Stimulated activated CD4-positive, alpha-beta T cell treated with anti-CD3 and anti-CD28 coated beads, Interleukin-1b, Interleukin-23, amount 100 ng/mL, for 1 hour (primary cell): ENCODE data around the gene HHAT.

ENCODE experiments used
- DNase-seq, 2 donors: peaks; one replicate each; pipeline ENCODE4 v3.0.0-alpha.2; 2020; ENCODE audit warnings: low read depth in 2 of 2

HHAT gene

DNA sequence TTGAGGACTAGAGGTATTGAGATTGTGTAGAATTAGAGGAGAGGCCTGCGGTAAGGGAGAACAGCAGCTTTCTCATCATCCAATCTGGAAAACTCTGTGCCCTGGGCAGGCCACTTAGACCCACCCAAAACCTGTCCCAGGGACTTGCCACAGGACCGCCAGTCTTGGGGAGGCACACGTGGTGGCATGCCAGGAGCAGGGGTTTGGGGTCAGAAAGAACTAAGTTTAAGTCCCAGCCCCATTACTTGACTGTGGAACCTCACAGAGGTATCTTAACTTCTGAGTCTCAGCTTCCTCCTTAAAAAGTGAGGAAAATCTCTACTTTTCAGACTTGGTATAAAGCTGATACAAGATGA is 356.6 kb downstream of the HHAT start:
- DNase-seq, result no peak

DNA sequence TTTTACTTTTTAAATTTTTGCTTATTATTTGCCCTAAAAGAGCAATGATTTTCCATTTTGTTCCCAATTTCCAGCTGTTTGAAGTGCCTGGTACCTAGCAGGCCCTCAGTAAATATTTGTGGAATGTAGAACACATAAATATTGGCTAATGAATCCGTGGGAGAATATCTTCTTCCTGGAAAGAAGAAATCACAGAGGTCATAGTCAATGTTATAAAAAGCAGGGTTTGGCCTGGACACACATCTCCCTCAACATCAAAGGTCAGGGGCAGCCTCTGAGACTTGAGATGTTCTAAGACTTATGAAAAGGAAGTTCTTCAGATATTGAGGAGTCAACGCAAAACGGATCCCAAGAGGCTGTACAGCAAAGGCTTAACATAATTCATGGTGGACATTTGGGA is 358.1 kb downstream of the HHAT start:
- no peak for DNase-seq

DNA sequence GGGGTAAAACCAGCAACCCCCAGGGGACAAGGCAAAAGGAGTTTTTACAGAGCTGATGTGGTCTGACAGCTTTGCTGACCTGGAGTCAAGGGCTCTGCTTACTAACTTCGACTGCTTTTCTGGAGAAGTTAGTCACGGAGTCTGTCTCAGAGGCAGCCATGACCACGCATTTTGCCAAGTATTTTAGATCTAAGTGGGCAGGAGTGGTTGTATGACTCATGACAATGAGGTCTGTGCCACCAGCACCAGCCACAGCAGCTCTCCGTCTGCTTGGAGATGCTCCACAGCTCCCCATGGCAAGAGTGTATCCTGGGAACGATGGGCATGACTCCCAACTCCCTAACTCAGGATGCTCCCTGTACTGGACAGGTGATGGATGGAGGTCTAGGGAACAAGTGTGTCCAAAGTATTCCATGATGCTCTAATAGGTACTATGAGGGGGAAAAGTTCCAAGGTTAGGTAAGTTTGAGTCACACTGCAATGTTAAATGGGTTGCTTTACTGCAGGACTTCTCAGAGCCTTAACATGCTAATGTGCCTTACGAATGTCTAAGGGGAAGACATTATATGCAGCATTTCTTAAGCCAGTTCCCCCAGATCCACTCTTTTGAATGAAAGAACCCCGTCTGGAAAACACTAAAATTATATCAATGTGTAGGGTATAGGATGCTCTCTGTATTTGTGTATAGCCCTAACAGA is 359.0 kb downstream of the HHAT start:
- DNase-seq, result no peak

DNA sequence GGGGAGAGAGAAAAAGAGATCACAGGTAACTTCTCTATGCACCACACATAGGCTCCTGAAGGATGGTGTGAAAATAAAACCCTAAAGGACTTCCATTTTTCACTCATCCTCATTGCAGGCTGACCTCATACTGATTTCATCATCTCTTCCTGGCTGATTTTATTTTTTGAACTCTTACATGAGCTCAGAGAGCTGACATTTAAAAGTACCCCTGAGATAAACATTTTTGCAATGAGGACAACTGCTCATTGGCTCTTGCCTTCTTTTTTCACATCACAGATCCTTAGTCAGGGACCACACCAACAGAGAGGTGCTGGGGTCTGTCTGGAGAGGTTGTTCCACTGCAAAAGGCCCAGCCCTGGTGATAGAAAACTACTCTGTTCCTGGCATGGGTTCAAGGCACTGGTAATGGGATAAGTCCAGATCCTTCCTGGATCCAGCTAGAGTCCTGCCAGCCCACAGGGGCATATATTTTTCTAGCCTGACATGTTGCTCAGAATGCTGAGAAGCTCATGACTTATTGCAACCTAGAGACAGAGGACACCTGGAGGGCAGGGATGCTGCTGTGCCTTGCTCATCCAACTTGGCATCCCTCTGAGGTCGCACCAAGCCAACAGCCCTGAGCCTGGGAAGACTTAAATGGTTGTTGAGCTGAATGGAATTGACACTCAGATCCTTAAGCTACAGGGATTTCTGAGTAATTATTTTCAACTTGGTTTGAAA is 360.0 kb downstream of the HHAT start:
- DNase-seq, result no peak

DNA sequence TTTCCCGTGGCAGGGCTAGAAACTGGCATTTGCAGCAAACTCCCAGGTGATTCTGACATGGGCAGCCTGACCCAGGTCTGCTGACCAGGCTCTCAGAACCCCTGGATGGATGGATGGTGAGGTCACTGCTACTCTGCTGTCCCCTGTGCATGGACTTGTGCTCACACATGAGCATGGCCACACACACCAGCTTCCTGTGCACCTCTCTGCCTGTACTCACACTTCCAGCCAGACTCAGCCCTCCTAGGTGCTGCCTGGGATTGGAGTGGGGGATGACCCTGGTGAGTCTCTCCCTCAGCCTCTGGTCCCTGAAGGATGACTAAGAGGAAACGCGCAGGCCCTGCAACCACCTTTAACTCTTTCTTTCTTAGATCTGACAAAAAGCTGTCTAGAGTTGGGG is 361.1 kb downstream of the HHAT start:
- DNase-seq, result no peak

DNA sequence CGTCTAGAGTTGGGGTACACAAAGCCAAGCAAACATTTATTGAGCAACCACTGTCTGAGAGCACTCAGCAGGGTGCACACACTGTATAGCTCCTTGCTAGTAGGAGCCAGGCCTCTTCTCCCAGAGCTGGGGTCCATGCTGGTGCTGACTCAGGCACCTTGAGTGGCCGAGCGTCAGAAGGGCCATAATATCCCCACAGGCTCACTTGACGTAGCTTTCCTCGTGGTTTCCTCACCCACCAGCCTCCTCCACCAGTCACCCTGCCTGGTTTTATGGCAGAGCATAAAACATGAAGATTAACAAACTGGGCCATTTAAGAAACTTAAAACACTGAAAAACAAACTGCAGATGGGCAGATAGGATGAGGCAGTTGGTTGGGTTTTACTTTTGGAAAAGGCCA is 361.5 kb downstream of the HHAT start:
- DNase-seq, result no peak

DNA sequence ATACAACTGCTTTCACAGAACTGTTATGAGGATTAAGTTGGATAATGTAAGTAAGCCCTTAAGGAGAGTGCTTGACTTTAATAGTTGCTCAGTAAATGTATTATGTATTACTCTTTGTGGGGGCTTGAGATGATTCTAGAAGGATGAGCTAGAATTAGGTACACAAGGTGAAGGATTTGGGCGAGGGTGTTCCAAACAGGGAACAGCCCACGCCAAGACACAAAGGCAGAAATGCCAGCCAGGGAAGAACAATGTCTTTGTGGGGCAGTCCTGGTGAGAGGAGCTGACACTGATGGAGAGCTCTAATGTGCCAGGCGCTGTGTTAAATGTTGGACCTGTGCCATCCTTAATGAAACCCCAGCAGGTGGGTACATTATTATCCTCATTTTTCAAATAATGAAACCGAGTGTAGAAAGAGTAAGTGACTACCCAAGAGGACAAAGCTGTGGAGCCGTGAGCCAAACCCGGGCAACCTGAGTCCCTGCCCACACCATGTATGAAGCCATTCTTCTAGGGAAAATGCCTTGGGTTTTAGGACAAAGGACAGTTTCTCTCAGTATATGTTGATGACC is 362.4 kb downstream of the HHAT start:
- no peak for DNase-seq

DNA sequence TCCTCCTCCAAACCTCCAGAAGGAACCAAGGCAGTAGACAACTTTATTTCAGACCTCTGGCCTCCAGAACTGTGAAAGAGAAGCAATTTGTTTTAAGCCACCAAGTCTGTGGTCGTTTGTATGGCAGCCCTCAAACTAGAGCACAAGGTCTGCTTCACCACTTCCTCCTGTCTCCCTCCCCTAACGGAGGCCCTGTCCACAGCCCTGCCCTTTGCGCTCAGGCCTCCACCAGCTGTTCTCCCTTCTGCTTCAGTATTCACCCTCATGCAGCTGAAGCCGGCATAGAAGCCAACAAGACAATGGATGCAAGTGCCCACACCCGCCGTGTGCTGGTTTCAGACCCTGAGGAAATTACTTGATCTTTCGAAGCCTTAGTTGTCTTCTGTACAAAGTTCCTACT is 364.1 kb downstream of the HHAT start:
- no peak for DNase-seq

DNA sequence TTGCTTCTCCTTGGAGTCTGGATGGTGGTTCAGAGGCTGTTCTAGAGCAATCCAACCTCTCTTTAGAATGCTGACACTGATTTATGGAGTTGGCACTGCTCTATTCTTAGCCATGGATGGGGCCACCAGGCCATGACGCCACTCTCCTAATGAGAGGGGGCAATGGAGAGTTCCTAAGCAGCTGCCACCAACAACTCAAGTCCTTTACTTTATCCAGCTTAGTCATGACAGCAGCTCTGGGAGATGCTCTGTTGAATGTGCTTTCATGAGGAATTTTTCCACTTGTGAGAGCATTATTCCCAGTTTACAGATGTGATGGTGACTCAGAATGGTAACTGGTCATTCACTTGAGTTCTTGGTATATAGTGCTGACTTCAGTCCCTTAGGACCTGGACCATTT is 366.3 kb downstream of the HHAT start:
- DNase-seq, result no peak

DNA sequence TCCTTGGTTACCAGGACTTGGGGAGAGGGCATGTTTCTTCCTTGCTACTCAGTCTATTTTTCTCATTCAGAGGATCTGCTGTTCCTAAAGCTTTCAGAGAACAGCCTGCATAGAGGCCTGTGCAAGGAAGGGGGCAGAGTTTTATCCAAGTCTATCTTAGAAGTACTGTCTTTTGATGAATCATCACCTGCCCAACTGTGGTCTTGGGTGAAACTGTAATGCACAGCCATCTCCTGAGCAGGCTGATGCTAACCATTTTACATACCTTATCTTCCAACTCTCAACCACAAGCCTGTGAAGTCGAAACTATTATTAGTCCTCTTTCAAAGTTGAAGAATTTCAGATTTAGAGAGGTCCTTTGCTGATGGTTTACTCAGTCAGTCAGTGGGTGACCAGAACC is 368.0 kb downstream of the HHAT start:
- DNase-seq, result no peak

DNA sequence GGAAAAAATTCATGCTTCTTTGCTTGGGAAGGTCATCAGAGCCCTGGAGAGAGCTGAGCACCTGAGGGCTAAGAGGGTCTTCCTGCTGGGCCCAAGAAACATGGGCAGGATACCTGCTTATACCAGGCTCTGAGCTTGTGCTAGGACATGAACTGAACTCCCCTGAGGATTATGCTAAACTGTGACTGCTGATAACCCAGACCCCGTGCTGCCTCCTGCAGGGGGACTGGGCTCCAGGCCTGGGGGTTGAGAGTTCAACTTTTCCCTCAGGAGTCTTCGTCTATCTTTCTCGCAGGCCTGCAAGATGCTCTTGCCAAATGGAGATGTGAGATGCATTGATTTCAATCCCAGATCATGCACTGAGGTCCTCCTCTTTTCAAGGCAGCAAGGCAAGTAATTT is 368.5 kb downstream of the HHAT start:
- DNase-seq, result no peak

DNA sequence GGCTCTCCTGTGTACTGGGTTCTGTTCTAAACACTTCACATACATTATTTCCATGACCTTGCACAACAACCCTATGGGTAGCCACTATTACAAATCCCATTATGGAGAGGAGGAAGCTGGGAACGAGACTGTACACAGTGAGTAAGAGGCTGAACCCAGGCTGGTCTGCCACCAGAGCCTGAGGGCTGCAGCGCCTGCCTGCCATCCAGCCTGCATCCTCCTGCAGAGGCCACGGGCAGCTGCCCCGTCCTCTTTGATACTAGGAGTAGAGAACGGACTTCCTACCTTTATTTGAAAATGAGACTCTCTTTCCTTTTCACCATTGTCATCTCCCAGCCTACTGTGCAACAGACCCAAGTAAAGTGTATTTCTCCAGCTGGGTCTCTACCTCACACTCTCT is 370.0 kb downstream of the HHAT start:
- no peak for DNase-seq

DNA sequence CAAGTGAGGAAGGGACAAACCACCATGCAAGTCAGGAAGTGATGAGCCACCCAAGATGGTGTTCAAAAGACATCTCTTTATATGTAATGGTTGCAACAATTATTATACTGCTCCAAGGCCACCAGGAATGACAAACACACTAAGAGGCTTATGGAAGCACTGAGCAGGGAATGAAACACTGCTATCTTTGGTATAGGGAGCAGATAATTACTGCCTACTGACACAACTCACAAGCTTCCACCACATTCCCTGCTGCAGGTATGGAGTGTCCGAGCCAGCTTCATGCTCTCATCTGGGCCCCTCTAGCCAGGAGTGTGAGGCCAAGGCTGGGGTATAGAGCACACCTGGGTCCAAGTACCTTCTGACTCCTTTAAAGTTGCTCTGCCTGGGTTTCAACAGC is 371.4 kb downstream of the HHAT start:
- DNase-seq, result no peak

DNA sequence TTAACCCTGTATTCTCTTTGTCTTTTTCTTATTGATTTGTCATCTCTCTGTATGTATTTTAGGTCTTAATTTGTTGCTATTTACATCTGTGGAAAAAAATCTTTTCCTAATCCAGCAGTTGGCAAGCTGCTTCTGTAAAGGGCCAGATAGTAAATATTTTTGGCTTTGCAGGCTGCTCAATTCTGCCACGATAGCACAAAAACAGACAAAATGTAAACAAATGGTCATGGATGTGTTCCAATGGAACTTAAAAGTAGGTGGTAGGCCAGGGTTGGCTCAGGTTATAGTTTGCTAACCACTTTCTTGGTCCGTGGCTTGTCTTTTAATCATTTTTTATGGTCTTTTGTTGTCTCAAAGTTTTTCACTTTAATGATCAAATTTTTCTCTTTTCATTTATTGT is 371.8 kb downstream of the HHAT start:
- DNase-seq, result no peak

DNA sequence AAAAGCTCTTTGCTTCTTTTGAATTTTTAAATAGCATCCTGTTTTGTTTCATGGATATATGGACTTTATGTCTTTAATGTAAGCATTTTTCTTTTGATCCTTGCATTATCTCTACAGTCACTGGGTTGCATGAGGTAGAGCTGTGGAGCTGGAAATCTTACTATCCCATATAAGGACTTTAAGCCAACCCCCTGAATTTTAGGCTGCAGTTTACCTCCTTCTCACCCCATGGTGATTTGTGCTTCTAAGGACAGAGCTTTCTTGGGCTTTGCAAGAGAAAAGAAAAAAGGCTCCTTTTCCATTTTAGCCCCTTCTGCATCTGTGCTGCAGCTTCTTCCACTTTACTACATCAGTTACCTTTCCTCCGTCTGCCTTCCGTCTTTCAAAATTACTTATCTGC is 373.8 kb downstream of the HHAT start:
- DNase-seq, result no peak

DNA sequence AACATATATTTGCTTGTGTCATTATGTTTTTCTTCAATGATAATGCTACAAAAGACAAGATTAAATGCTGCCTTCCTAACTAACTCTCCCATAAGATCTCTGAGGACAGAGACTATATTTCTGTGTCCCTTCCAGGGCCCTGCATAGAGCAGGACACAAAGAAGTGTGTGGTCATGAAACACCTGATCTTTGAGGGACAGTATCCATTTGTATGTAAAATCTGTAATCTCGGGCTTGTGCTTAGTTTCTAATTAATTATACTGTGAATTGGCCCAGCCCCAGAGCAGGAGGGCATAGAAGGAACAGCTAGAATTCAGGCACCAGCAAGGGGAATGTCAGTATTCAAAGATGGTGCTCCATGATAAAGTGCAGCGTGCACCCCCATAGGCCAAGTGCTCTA is 374.9 kb downstream of the HHAT start:
- DNase-seq, result no peak

DNA sequence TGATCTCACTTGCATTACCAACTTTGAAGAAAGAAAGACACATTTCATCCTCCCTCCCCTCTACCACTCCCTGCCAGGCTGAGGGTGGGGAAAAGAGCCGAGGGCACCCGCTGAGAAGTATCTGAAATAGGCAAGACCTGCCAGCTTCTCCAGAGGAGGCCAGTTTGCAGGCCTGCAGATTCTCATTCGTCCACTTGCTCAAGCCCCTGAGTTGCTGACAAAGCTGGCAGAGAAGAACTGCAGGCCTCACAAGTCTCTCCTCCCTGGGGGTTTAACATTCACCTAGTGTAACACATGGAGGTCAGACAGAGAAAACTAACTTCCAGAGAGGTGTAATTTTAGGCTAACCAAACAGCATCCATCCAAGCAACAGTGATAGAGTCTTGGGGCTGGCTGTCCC is 376.4 kb downstream of the HHAT start:
- DNase-seq, result no peak

DNA sequence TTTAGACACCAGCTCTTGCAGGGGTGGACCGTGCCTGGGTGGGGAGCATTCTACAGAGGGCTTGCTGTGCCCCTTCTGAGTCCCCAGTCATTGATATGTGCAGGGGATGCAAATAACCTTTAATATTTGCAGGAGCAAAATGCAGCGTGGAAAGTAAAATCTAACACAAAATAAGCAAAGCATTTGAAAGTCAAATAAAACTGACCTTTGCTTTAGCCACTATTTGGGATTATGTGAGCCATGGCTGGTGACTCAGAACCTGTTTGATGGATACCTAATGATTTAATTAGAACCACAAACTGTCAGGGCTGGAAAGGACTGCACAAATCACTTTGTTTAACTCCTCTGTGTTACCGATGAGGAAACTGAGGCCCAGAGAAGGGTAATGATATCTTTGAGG is 377.5 kb downstream of the HHAT start:
- DNase-seq, result no peak

DNA sequence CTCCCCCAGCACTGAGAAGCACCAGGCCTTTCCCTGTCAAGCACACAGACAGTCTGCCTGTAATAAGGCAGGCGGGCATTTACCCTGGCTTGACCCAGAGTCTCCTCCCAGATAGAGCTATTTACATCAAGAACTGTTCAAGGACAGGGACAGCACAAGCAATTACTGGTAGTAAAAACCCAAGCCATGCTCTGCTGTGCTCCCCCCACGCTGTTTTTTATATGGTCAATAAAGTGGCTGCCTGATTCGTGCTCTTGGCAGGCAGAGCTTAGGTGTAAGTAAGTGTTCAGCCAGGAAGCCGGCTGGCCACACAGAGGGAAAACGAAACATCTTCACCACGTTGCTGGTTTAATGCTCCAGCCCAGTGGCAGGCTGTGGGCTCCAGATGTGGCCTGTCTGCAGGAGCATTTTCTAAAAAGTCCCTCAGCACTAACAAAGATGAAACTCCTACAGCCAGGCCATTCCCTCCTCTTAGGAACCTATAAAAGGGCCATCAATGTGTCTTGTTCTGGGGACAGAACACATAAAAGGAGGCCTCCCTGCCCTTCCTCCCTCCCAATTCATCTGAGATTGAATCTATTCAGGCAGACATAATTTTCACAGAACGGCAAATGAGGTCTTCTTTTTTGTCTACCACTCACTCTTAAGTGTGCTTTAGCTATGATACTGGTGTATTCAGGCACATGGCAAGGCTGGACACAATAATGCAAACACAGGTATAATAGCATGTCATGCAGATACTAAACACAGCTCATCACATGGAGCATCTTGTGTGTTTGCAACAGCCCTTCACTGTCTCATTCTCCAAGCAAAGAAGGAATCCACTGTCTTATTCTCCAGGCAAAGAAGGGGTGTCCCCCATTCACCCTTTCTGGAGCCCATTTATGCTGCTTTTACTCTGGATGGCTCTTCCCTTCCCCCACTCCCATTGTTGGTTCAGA is 378.9 kb downstream of the HHAT start:
- DNase-seq, result no peak

DNA sequence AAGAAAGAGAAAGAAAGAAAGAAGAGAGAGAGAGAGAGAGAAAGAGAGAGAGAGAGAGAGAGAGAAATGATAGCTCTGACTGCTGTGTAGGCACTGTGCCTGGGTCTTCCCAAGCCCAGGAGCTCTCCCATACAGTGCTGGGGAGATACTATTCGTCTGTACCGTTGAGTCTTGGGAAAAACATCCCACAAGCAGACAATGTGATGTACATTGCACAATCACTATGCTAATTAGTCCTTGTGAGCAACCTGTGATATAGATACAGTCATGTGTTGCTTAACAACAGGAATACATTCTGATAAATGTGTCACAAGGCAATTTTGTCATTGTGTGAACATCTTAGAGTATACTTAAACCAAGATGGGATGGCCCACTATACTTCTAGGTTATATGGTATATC is 381.0 kb downstream of the HHAT start:
- no peak for DNase-seq

DNA sequence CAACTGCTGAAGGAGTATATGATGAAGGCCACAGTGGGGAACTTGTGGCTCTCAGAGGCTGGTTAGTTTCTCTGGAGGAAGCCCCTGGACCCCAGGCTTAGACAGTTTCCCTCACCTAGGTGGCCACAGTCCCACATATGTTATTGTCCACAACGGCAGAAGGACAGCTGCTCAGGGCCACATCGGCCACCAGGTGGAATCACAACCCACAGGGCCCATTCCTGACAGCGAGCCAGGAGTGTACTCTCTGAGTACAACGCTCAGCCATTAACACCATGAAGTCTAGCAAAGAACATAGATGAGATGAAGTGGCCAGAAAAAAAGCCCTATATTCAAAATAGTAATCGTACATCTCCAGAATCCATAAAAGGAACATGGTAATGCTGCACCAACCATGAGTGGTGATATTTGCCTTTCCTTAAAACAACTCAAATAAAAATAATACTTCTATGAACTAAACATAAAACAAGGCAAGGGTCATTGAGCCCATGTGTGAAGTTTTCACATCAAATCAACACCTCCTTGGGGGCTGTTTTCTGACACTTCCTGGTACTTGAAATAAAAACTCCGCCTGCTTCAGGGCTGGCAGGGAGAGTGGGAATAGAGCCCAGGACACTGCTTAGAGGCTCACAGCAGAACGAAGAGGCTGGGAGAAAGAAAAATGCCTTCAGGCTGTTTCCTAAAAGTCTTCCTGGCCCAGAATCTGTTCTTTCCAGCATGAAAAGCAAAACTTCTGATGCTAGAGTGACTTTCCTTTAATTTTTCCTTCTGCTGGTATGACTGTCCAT is 383.3 kb downstream of the HHAT start:
- no peak for DNase-seq

DNA sequence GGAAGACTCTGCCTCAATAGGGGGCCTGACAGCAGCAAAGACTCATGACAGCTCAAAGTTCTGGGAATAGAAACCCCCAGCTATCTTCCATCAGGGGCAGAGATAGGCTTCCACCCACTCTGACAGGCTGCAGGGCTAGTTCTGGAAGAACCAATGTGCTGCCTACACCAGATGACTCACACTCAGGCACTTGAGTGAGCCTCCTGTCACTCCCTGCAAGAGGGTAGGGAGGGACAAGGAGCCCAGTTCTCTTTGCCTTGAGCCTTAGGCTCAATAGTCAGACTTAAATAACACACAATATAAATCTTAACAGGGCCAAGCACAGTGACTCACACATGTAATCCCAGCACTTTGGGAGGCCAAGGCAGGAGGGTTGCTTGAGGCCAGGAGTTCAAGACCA is 386.4 kb downstream of the HHAT start:
- DNase-seq, result no peak
